Suprapubic skin (tissue), 3 donors: ENCODE measurements around the gene MAGI1.
"Not testable (repeated sequence)": the region's sequence is repeated elsewhere in the genome, so short reads cannot be mapped to it uniquely, and the experiment has no call there.

Experiments used
- EP300 ChIP-seq: sonication (generic); formaldehyde crosslinking; IDR thresholded peaks from one replicate; pipeline ENCODE4 v1.6.1; 2017; ENCODE audit warnings: antibody characterized with exemption
- POLR2A ChIP-seq, 2 donors: fragments of 450-650 bp; IDR thresholded peaks; one replicate each; pipeline ENCODE4 v1.6.1; 2017; ENCODE audit warnings: antibody characterized with exemption in 2 of 2, mild to moderate bottlenecking in 2 of 2, moderate library complexity in 2 of 2
- TF ChIP-seq, protein P1 (sequence below), 2 donors: fragments of 200-600 bp in 1 of 2; fragments of 450-650 bp in 1 of 2; sonication (generic) in 1 of 2; IDR thresholded peaks; one replicate each; pipeline ENCODE4 v1.5.1; 2016 to 2019; ENCODE audit warnings: antibody characterized with exemption in 2 of 2, mild to moderate bottlenecking in 1 of 2, moderate library complexity in 1 of 2

DNA sequence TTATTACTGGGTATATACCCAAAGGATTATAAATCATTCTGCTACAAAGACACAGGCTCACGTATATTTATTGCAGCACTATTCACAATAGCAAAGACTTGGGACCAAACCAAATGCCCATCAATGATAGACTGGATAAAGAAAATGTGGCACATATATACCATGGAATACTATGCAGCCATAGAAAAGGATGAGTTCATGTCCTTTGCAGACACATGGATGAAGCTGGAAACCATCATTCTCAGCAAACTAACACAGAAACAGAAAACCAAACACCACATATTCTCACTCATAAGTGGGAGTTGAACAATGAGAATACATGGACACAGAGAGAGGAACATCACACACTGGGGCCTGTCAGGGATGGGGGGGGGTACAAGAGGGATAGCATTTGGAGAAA is 495.3 kb downstream of the MAGI1 start:
- TF ChIP-seq, protein P1, sequence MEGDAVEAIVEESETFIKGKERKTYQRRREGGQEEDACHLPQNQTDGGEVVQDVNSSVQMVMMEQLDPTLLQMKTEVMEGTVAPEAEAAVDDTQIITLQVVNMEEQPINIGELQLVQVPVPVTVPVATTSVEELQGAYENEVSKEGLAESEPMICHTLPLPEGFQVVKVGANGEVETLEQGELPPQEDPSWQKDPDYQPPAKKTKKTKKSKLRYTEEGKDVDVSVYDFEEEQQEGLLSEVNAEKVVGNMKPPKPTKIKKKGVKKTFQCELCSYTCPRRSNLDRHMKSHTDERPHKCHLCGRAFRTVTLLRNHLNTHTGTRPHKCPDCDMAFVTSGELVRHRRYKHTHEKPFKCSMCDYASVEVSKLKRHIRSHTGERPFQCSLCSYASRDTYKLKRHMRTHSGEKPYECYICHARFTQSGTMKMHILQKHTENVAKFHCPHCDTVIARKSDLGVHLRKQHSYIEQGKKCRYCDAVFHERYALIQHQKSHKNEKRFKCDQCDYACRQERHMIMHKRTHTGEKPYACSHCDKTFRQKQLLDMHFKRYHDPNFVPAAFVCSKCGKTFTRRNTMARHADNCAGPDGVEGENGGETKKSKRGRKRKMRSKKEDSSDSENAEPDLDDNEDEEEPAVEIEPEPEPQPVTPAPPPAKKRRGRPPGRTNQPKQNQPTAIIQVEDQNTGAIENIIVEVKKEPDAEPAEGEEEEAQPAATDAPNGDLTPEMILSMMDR (IDR thresholded peaks at IDR 0.05), result not testable (repeated sequence)
- TF ChIP-seq POLR2A (IDR thresholded peaks at IDR 0.05); EP300: not testable (repeated sequence)
